Spleen (tissue), 11 donors: ENCODE measurements around the gene ACBD3. TPM values are rescaled to one million over a fixed set of nuclear protein-coding genes. Genes with fewer than 3 reads are reported as not detected.

Experiments used
- DNase-seq: peaks from one replicate; pipeline ENCODE4 v3.0.0-alpha.2; 2020
- H3K27ac ChIP-seq, 8 donors: fragments of 200-600 bp; sonication (generic) in 7 of 8; 1 replicate in 4 of 8; 2 replicates in 4 of 8; pipeline versions ENCODE4 v1.5.0 to v1.8.0; 2016 to 2021; ENCODE audit warnings: inconsistent platforms in 4 of 8, mild to moderate bottlenecking in 4 of 8, moderate library complexity in 1 of 8
- H3K27me3 ChIP-seq, 7 donors: fragments of 200-600 bp; sonication (generic) in 6 of 7; replicated peaks in 1 of 7; 1 replicate in 4 of 7; 2 replicates in 3 of 7; pipeline versions ENCODE4 v1.5.0 to v1.8.0; 2016 to 2021; ENCODE audit warnings: inconsistent platforms in 3 of 7, mild to moderate bottlenecking in 1 of 7
- H3K36me3 ChIP-seq, 6 donors: fragments of 200-600 bp; sonication (generic) in 5 of 6; 1 replicate in 4 of 6; 2 replicates in 2 of 6; pipeline versions ENCODE4 v1.5.0 to v1.8.0; 2016 to 2021; ENCODE audit warnings: inconsistent platforms in 2 of 6
- H3K4me1 ChIP-seq, 6 donors: fragments of 200-600 bp; sonication (generic) in 5 of 6; 1 replicate in 3 of 6; 2 replicates in 3 of 6; pipeline versions ENCODE4 v1.5.0 to v1.8.0; 2016 to 2021; ENCODE audit warnings: inconsistent platforms in 3 of 6
- H3K4me3 ChIP-seq, 8 donors: fragments of 200-600 bp; sonication (generic) in 7 of 8; 1 replicate in 4 of 8; 2 replicates in 4 of 8; pipeline versions ENCODE4 v1.5.0 to v1.8.0; 2016 to 2021; ENCODE audit warnings: inconsistent platforms in 4 of 8, mild to moderate bottlenecking in 4 of 8, moderate library complexity in 2 of 8
- H3K9me3 ChIP-seq, 8 donors: fragments of 200-600 bp; sonication (generic) in 7 of 8; 1 replicate in 4 of 8; 2 replicates in 4 of 8; pipeline versions ENCODE4 v1.5.0 to v1.8.0; 2016 to 2021; ENCODE audit warnings: inconsistent platforms in 4 of 8
- CTCF ChIP-seq, 11 experiments: fragments of 200-600 bp in 7 of 11; fragments of 450-650 bp in 4 of 11; sonication (generic) in 4 of 11; IDR thresholded peaks in 8 of 11; conservative IDR thresholded peaks in 3 of 11; 1 replicate in 7 of 11; 2 replicates in 4 of 11; pipeline versions ENCODE4 v1.4.0 to v1.8.0; 2016 to 2021; ENCODE audit warnings: antibody characterized with exemption in 11 of 11, inconsistent platforms in 4 of 11, mild to moderate bottlenecking in 1 of 11
- POLR2A ChIP-seq, 3 donors: fragments of 450-650 bp; IDR thresholded peaks; one replicate each; pipeline ENCODE4 v1.5.1; 2017; ENCODE audit warnings: antibody characterized with exemption in 3 of 3, mild to moderate bottlenecking in 1 of 3
- POLR2AphosphoS5 ChIP-seq, 3 donors: sonication (generic); formaldehyde crosslinking; IDR thresholded peaks; one replicate each; pipeline ENCODE4 v1.5.1; 2017; ENCODE audit warnings: antibody characterized with exemption in 3 of 3
- WGBS, 5 donors: extraction: QIAGEN DNeasy Blood & Tissue Kit in 3 of 5; methylation state at CpG; one replicate each; pipeline versions ENCODE4 v1.1.5 to v1.1.7; 2013 to 2018; 5-methylcytosine and 5-hydroxymethylcytosine counted together
- intact Hi-C: fragments of 100-400 bp; cut with DNase I; formaldehyde crosslinking; loops from one replicate; pipeline ENCODE4 v1.15.0; 2023; ENCODE audit warnings: low total_unique reads
- polyA plus RNA-seq, 3 donors: library from polyadenylated mRNA; stranded (reverse); fragments of 200-250 nt; gene quantifications; one replicate each; pipeline ENCODE4 v1.2.1, GENCODE V29; 2013
- total RNA-seq, 7 donors: library from RNA; depleted of rRNA in 3 of 7; stranded (reverse); fragments of >200 nt in 3 of 7; fragmentation: NEBNext Ultra II Directional in 4 of 7; extraction: Animal tissue kit (Norgen Biotek cat#: 25700) in 4 of 7; gene quantifications; one replicate each; pipeline versions ENCODE4 v1.1.0 to v1.2.1, GENCODE V29; 2016 to 2021
- donor health status: healthy with polysubstance abuse.
- donor health status: DM: no; HTN: no; CAD: no; lungs with moderate emphysema.
- donor health status: DM: no; HTN: no; CAD: no.
- donor health status: Bipolar disorder and iron deficiency.
- donor health status: healthy.
- donor health status: DM: no; HTN: no; CAD: no.
- donor health status: DM: yes; HTN: yes; CAD: no.

Gene ACBD3
- total and polyA plus RNA-seq, 10 donors, result 6.1 to 43.0 (median 30.3) TPM

- DNase-seq, result no peak
- no peaks in the 10 kb centered on the region for H3K27me3 ChIP-seq
- intact Hi-C loops, result no loop called here
- no peak for TF ChIP-seq CTCF (IDR thresholded peaks at IDR 0.05 in 8 of 11, conservative IDR thresholded peaks at IDR 0.05 in 3 of 11)
- no peak for TF ChIP-seq POLR2AphosphoS5 (IDR thresholded peaks at IDR 0.05)
- TF ChIP-seq POLR2A (IDR thresholded peaks at IDR 0.05), result no peak
- no peaks in the 10 kb centered on the region for H3K9me3 ChIP-seq
- no peaks in the 10 kb centered on the region for H3K36me3 ChIP-seq
- no peak overlapping the region for H3K4me3 ChIP-seq
- peaks cover 17 to 58% (median 35%) of the 10 kb centered on the region in 6 donors for H3K4me1 ChIP-seq
- H3K27ac ChIP-seq, result peak overlapping the region; percentile 95 to 99 (median 96)
- WGBS, 5 donors, result 67 to 82% (median 79%) methylated on average over 7 of the region's 7 CpGs
These were observed 74.7 kb downstream of the ACBD3 start for GRCh38 chr1:226111883-226112261.

- no peaks in the 10 kb centered on the region for H3K9me3 ChIP-seq
- H3K4me1 ChIP-seq, result peaks cover 17 to 58% (median 35%) of the 10 kb centered on the region in 6 donors
- WGBS, 5 donors, result 41 to 53% (median 47%) methylated on average over 11 of the region's 11 CpGs
- no peaks in the 10 kb centered on the region for H3K27me3 ChIP-seq
- TF ChIP-seq POLR2AphosphoS5 (IDR thresholded peaks at IDR 0.05) (peak in 2 of 3 donors; percentile 19 to 42), CTCF (IDR thresholded peaks at IDR 0.05 in 8 of 11, conservative IDR thresholded peaks at IDR 0.05 in 3 of 11) (no peak), POLR2A (IDR thresholded peaks at IDR 0.05) (no peak)
- no peaks in the 10 kb centered on the region for H3K36me3 ChIP-seq
- DNase-seq, result no peak
- intact Hi-C loops, result no loop called here
- peak overlapping the region; percentile 95 to 99 (median 96) for H3K27ac ChIP-seq
- H3K4me3 ChIP-seq, result peak overlapping the region; percentile 54 to 85 (median 64)
These were observed 75.3 kb downstream of the ACBD3 start for GRCh38 chr1:226111098-226111882.

- Histone ChIP-seq H3K36me3 (no peaks in the 10 kb centered on the region), H3K27ac (peak overlapping the region; percentile 95 to 99 (median 96)), H3K9me3 (no peaks in the 10 kb centered on the region), H3K4me3 (peak overlapping the region; percentile 54 to 85 (median 64)), H3K4me1 (peaks cover 17 to 58% (median 35%) of the 10 kb centered on the region in 6 donors), H3K27me3 (no peaks in the 10 kb centered on the region)
- intact Hi-C loops, result no loop called here
- peak; percentile 96 for DNase-seq
- 1 to 2% (median 1%) methylated on average over 25 to 73 of the region's 73 CpGs for WGBS, 5 donors
- peak; percentile 75 to 90 (median 86) for TF ChIP-seq POLR2AphosphoS5 (IDR thresholded peaks at IDR 0.05)
- peak in 2 of 11 experiments; percentile 16 to 19 for TF ChIP-seq CTCF (IDR thresholded peaks at IDR 0.05 in 8 of 11, conservative IDR thresholded peaks at IDR 0.05 in 3 of 11)
- TF ChIP-seq POLR2A (IDR thresholded peaks at IDR 0.05), result peak in 1 of 3 donors; percentile 38
These were observed 76.1 kb downstream of the ACBD3 start for GRCh38 chr1:226110249-226111097.
